Midbrain (tissue), 1 donor: ENCODE data around the gene ZNF282.
A peak's percentile ranks its signal among the peaks of the same experiment; 100 is the strongest.

Source experiments
- DNase-seq: peaks from one replicate; lab custom pipeline; 2025; lab: John Stamatoyannopoulos, UW

The ZNF282 gene

DNA sequence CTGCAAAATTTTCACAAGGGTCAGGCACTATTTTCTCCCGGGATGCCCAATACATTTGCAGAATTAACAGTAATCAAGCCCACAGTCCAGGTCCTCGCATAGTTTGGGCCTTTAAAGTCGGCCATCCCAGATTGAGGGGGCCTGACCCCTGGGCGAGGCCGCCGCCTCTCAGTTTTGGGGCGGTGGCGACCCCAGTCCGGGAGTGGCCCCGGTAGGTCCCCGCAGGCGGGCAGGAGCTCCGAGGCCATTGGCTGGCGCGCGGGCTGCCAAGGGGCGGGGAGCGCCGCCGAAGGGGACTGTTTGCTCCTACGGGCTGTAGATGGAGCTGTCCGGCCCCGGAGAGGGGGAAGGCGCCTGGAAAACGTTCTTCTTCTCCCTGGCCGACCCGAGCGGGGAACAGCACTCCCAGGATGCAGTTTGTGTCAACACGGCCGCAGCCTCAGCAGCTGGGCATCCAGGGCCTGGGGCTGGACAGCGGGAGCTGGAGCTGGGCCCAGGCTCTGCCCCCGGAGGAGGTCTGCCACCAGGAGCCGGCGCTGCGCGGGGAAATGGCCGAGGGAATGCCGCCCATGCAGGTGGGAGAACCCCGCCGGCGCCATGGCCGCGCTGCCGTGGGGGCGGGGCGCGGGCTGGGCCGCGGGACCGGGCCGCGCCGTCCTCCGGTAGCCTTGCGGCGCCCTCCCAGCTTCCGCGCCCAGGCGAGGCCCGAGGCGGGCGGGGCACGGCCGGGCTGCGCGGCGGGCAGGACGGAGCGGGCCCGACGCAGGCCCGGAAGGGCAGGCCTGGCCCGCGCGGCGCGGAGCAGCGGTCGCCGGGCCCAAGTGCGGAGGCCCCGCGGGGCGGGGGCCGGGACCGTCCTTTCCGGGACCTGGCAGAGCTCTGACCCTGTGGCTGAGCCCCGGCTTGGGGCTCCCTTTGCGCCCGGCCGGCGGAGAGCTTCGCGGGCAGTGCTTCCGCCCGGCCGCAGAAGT is at the start of gene ZNF282:
Gene ZNF282, plus strand, starts transcription at position 367 of the 971 bp plus-strand sequence. Its CDS starts 44 bp downstream, at position 411.
- peak; percentile 89 for DNase-seq

DNA sequence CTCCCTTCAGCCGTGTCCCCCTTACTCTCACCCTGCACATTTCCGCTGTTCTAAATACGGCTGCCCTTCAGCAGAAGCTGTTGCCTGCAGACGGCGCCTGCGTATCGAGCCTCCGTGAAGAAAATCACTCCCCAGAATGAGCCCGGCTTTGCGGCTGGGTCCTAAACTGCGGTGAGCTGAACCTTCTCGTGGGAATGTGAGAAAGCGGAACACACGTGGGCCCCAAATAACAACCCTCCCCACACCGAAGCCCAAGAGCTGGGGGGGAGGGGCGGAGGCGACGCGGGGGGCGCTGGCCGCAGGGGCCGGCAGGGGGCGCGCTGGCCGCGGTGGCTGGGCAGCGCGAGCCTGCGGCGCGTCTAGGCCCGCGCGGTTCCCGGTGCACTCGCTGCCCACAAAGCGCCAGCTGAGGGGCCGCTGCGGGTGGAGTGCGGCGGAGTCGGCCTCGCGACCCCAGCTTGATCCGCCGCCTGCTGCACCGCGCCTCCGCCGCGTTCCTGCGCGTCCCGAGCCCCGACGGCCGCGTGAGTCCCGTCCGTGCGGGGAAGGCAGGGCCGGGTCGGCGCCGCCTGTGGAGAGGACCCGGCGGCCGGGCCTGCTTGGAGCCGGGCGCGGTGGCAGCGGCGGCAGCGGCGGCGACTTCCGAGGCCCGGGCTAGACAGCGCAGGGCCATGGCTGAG is 48.1 kb upstream of the ZNF282 start, which contains the start of gene ZNF398:
Gene ZNF398, plus strand, starts transcription at position 382 of the 680 bp plus-strand sequence. Its CDS starts 290 bp downstream, at position 672.
- DNase-seq: peak; percentile 74

DNA sequence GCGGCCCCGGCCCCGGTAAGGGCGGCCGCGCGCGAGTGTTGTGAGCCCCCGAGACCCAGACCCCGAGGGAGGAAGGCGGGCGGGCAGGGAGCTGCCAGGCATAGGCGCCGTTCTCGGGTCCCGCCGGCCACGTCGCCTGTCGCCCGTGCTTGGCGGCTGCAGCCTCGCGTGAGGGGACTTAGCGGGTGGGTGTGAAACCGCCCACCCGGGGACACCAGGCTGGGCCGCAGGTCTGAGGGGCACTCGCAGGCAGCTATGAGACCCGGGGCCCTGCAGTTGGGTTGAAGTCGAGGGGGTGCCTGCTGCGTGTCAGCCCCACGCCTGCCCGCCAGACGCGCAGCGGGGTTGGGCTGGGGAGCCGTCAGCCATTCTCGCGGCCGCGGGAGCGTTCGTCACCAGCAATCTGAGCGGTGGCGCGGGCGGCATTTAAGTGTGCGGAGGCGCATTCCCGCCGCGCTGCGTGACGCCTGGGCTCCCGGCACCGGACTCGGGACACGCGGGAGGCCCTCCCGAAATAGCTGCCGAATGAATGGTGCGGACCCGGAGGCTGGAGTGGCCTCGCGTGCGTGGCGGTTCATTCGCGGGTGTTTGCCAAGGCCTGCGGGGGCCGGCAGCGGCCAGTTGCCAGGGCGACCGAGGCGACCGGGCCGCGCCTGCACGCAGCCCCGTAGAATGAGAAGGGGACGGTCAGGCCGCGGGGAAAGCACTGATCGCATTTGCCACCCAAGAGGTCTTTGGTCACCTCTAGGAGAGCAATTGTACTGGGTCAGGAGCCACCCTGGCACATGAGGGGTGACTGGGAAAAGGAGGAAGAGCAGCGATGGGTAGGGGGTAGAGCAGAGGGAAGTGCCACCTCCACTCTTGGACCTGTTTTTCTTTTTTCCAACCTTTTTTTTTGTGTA is 47.3 kb upstream of the ZNF282 start:
- peak; percentile 42 for DNase-seq

DNA sequence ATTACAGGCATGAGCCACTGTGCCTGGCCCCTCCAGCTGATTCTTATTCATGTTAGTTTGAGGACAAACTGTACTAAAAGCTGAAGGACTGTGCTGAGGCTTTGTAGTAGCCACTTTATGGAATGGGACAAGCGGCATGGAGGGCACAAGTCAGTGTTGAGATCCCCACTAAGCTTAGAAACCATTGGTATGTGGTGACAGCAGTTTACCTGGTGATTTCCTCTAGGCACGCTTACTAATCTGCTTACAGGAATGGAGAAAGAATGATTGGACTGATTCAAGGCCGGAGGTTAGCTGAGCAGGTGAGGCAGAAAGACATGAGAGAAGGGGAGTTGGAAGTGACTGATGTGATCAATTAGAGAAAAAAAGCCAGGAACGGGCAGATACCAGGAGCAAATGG is 44.4 kb upstream of the ZNF282 start:
- DNase-seq: no peak

DNA sequence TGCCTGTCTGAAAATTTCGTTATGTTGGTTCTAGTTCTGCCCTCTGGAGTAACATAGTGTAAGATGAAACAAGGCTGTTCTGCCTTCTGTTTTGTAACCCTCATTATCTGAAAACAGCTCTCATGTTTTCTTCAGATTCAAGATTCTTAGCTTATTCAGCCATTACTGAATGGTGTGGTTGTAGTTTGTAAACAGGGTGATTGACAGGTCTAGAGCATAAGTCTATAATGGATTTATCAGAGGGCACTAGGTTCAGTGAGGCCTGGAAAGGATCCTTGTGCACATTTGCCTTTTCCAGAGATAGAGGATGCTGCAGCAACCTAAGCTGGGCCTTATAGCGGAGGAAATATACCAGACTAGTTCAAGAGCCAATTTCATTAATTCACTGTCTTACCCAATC is 42.0 kb upstream of the ZNF282 start:
- DNase-seq: no peak

DNA sequence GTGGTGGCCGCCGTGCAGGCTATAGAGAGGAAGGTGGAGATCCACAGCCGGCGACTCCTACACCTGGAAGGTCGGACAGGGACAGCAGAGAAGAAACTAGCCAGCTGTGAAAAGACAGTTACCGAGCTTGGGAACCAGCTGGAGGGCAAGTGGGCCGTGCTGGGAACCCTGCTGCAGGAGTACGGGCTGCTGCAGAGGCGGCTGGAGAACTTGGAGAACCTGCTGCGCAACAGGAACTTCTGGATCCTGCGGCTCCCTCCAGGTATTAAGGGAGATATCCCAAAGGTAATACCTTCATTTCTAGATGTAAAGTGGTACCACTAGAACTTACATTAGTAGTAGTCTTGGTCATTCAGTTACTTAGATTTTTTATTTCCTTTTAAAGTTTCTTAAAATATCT is 41.3 kb upstream of the ZNF282 start:
- no peak for DNase-seq

DNA sequence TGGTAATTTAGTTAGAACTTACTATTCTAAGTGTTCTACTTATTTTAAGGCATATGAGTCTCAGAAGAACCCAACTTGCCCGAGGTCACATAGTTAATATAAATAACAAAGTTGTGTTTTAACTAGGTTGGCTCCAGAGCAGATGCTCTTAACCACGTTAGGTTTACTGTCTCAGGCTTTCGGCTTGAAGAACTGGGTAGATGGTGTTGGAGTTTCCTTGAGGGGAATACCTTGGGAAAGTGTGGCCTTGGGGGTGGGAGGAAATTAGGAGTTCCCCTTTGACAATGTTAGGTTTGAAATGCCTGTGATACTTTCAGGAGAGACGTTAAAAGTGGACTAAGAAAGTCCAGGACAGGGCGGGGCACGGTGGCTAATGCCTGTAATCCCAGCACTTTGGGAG is 38.4 kb upstream of the ZNF282 start:
- no peak for DNase-seq

DNA sequence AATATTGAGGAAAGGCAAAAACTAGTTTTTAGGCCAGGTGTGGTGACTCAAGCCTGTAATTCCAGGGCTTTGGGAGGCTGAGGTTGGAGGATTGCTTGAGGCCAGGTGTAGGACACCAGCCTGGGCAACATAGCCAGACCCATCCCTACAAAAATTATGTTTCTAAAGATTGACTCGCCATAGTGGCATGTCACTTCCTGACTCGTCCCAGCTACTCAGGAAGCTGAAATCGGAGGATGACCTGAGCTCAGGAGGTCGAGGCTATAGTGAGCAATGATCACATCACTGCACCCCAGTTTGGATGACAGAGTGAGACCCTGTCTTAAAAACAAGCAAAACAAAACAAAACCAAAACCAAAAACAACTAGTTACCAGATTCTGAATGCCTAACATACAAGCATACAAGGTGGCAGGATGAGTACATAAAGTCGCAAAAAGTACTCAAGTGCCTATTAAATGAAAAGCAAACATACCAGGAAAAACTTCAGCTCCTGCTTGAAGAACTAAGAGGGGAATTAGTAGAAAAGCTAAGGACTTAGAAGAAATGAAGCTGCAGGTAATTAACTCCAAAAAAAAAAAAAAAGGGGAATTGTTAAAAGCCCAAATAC is 34.0 kb upstream of the ZNF282 start:
- DNase-seq: no peak

DNA sequence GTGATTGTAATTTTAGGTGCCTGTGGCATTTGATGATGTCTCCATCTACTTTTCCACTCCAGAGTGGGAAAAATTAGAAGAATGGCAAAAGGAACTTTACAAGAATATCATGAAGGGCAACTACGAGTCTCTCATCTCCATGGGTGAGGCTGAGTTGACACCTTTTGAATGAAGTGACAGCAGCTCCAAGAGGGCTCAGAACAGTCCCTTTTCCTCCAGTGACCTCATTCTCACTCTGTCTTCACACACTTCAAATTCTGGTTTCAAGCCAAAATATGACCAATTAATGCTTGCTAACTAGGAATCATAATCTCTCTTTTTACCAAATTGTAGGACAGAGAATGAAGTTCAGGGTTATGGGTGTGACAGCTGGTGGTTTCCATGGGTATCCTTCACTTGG is 29.2 kb upstream of the ZNF282 start:
- DNase-seq: no peak

DNA sequence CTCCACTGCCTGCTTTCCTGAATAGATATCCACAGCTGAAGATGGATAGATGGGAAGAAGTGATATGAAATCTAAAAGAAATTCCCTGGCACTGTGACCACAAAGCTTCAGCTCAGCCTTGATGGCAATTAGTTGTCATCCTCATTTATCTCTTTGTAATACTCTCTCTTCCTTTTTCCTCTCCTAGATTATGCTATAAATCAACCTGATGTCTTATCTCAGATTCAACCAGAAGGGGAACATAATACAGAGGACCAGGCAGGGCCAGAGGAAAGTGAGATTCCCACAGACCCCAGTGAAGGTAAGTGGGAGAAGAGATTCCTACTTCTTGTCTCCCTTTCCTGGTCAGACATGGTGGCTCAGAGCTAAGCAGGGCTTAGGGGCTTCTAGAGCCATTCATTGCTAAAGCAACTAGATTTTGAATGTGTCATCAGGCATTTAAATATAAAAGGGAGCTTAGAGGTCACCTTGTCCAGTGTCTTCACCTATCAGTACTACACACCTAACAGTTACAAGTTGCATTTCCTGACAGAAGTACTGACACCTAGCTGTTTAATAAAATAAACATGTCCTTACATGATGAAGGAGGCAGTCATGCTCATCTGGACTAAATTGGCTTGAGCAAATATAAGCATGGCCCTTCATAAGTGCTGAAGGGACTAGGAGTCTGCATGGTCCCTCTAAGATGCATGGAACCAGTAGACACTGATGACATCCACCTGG is 28.6 kb upstream of the ZNF282 start:
- no peak for DNase-seq

DNA sequence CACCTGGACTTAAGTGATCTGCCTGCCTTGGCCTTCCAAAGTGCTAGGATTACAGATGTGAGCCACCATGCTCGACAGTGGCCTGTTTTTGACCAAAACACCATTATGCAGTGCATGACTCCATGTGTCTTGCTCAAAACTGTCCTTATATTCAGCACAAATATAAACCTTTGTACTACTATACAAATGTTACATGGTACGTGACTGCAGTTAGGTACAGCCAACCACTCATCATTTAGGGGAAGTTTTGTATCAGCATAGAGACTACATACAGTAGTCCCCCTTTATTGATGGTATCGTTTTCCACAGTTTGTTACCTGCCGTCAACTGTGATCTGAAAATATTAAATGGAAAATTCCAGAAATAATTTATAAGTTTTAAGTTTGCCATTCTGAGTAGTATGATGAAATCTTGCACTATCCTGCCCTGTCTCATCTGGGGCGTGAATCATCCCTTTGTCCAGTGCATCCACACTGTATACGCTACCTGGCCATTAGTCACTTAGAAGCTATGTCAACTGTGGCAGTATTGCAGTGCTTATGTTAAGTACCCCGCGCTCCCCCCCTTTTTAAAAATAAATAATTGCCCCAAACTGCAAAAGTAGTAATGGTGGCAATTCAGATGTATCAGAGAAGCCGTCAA is 23.3 kb upstream of the ZNF282 start:
- DNase-seq: no peak

DNA sequence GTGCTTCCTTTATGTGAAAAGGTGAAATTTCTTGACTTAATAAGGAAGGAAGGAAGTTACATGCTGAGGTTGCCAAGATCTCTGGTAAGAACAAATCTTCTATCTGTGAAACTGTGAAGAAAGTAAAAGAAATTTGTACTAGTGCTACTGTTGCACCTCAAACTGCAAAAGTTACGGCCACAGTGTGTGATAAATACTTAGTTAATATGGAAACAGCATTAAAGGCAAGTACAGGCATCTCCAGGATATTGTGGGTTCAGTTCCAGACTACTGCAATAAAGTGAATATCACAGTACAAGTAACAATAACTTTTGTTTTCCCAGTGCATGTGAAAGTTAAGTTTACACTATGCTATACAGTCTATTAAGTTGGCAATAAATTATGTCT is 22.8 kb upstream of the ZNF282 start:
- no peak for DNase-seq

DNA sequence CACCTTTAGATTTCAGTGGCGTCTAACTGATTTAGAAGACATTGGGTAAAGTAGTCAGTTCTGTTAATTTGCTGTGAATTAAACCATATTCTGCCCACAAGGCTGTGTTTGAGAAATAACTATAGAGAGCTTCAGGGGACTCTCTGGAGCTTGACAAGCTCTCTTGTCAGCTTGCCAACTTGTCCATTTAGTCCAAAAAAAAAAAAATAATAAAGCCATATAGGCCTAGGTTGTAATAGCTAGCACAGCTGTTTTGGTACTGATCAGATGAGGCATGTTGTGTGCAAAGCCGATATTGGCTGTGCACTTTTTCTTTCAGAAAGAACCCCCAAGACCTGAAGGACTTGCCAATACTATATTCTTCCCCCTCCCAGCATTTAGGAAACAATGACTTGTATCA is 20.2 kb upstream of the ZNF282 start:
- no peak for DNase-seq

DNA sequence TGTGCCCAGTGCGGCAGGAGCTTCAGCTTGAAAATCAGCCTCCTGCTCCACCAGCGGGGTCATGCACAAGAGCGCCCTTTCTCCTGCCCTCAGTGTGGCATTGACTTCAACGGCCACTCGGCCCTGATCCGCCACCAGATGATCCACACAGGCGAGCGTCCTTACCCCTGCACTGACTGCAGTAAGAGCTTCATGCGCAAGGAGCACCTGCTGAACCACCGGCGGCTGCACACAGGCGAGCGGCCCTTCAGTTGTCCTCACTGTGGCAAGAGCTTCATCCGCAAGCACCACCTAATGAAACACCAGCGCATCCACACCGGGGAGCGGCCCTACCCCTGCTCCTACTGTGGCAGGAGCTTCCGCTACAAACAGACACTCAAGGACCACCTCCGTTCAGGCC is 16.1 kb upstream of the ZNF282 start:
- DNase-seq: no peak

DNA sequence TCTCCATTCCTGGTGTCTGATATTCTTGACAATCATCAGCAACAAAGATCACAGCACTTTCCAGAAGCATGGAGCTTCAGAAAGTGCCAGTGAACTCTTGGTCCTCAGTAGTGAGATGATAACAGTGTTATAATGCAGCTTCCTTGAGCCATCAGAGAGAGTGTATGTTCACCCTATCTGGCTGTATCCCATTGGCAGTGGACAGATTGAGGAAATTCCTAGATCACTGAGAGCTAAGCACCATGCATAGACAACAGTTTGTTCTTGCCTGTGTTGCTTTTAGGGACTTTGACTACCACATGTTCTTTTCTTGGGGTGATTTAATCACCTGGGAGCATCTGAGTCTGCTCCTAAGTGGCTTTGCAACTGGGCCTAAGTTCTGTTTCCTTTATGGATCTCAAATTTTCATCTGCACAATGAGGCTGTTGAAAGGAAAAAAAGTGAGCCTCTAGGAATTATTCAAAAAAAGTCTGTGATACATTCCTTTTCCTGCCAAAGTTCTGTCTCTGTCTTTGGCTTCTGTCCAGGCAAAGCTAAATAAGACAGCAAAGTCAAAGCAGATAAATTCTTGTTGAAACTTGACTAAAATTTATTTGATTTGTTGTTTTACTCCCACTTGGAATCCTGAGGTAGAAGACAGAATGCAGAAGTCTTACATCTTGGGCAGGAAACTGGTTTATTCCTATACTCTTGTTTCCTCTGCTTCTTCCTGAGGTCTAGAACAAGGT is 14.5 kb upstream of the ZNF282 start:
- DNase-seq: no peak

DNA sequence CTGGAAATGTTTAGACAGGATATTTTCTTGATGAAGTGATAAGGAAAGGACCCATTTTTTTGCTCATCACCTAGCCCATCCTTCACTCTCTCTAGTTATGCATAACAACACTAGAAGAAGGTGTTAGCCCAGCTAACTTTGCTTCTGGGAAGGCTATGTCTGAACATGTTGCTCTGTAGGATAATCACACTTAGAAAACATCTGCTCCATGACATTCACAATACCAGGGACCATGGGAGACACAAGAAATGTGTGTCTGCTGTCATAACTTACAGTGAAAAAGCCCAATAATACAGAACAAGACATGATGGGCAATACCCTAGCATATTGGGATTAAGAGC is 13.9 kb upstream of the ZNF282 start:
- no peak for DNase-seq

DNA sequence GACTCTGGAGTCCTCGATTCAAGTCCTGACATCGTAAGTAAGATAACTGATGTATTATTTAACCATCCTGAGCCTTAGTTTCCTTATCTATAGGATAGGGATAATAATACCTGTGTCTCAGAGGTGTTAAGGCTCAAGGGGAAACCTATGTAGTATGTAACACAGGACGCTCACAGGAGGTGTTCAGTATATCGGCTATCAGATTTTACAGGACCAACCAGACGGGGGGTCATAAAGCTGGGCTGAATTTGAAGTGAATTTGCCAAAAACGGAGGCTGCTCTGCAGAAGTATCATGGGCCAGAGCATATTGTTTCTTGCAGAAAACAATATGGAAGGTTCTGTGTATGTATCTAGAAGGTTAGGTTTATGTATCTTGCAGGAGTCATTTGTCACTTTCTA is 11.1 kb upstream of the ZNF282 start:
- DNase-seq: no peak

DNA sequence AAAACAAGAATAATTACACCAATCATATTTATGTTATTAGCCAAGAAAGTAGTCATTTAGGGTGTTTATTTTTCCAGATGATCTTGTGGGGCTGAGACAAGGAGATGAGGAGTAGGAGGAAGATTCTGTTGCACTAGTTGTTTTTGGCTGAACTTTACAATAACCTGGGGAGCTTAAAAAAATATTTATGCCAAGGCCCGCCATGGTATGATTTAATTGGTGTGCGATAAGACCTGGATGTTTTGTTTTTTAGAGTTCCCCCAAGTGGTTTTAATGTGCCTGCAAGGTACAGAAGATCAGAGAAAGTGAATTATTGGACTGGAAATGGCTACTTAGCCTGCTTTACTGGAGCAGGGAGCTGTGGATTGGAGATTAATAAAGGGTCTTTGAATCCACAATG is 7.1 kb upstream of the ZNF282 start:
- DNase-seq: no peak

DNA sequence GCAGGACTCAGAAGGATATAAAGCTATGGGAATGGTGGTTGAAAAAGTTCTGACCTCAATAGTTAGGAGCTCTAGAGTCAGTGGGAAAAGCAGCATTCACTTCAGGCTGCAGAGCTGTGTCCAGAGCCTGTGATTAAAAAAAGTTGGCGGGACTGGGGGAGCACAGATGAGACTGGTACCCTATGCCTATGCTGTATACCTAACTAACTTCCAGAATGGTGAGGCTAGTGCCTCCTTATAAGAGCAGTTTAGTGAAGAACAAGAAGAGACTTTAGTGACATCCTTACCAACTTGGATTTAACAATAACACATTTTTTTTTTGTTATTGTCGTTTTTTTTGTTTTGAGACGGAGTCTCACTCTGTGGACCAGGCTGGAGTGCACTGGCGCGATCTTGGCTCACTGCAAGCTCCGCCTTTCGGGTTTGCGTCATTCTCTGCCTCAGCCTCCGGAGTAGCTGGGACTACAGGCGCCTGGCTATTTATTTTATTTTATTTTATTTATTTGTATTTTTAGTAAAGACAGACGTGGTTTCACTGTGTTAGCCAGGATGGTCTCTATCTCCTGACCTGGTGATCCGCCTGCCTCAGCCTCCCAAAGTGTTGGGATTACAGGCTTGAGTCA is 6.6 kb upstream of the ZNF282 start:
- DNase-seq: no peak
